ENCODE data around the gene FYN. TPM values are rescaled to one million over a fixed set of nuclear protein-coding genes. Genes with fewer than 3 reads are reported as not detected.

FYN gene
- total and polyA plus RNA-seq, 9 of the 15 experiments (the other 6 are each of a cell fraction or from before 2014, with no cell fraction given) = 2.9 to 22.1 (median 11.4) TPM

DNA sequence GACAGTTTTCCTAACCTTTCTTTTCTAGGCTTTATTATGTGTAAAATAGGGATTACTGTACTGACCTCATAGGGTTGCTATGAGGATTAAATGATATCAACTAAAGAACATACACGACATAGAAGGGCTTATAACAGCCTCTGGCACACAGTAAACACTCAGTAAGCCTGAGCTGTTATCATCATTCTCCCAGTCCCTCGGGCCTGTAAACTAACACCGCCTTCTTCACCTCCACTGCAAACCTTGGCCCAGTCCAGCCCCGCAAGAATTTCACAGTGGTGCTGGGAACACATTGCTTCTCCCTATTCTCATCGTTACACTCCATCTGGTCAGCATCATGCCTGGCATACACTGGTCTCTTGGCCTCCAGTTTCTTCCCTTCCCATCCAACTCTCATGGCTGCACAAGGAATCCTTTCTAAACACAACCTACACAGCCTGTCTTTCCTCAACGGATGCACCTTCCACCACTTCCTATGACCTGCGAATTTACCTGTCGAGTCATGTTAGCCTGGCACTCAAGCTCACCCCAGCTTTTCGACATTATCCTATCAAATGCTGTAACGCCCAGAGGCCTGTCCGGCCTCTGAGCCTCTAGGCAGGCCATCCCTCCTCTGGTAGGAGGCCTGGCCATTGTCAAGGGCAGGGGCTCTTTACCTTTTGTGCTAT lies 92.1 kb downstream of the FYN start:
- Histone ChIP-seq H3K36me3 (ENCODE audit: control insufficient read depth, insufficient read depth, low read length) (no peaks in the 10 kb centered on the region; the same call in 2 of the 3 replicates), H3K27me3 (ENCODE audit: control insufficient read depth in 2 of 2, insufficient read depth in 2 of 2, low read length in 2 of 2) (no peaks in the 10 kb centered on the region), H3K4me1 (replicated peaks in 1 of 2; ENCODE audit: control insufficient read depth in 2 of 2, insufficient read depth in 2 of 2, low read length in 2 of 2) (peaks cover 0 to 16% of the 10 kb centered on the region in 2 experiments; a peak in 3 of 5 replicates), H2AFZ (ENCODE audit: low read depth, low read length) (peak overlapping the region; percentile 72), H3K79me2 (ENCODE audit: control insufficient read depth, insufficient read depth, low read length) (no peaks in the 10 kb centered on the region), H3K4me3 (no peak overlapping the region), H3K4me2 (ENCODE audit: insufficient read depth, low read length) (peak overlapping the region; percentile 45; the same call in 1 of the 2 replicates), H3K9me1 (ENCODE audit: control insufficient read depth, insufficient read depth, low read length) (no peaks in the 10 kb centered on the region), H4K20me1 (replicated peaks; ENCODE audit: control insufficient read depth, insufficient read depth, low read length) (no peaks in the 10 kb centered on the region), H3K27ac (ENCODE audit: extremely low read depth, low read depth, low read length) (no peak overlapping the region; the same call in 2 of the 3 replicates), H3K9ac (ENCODE audit: insufficient read depth in 1 of 2, low read depth in 2 of 2, low read length in 2 of 2) (no peak overlapping the region; a peak in 1 of 4 replicates), H3K9me3 (replicated peaks; ENCODE audit: control insufficient read depth, insufficient read depth, low read depth, low read length) (no peaks in the 10 kb centered on the region)
- ChIA-PET CTCF (ENCODE audit: low intra/inter-chr PET ratio) (no interaction called here), POLR2A (interaction anchor here (0.6 kb wide), 1 partner anchor 23 kb away, joined by 3 read pairs; no protein-coding TSS in a partner anchor)
- 19% methylated on average over 11 of the region's 11 CpGs for WGBS (ENCODE audit: insufficient coverage, low coverage, missing lambda C conversion rate)
- FAIRE-seq (peak; percentile 79), ATAC-seq (peak; percentile 87), DNase-seq (ENCODE audit: extremely low read depth in 1 of 4, low spot score in 3 of 4) (peak in 3 of 4 experiments; percentile 25 to 62 (median 48))
- intact Hi-C loops (cut with micrococcal nuclease) (no loop called here), in situ Hi-C loops (cut with MboI) (no loop called here)
- TF ChIP-seq CBFA2T3 (IDR thresholded peaks at IDR 0.05) (peak; percentile 43), ZFX (CRISPR knock-in tag; IDR thresholded peaks at IDR 0.05) (peak; percentile 65), TCF3 (CRISPR knock-in tag; IDR thresholded peaks at IDR 0.05) (peak; percentile 63)
- TF ChIP-seq, protein P1, sequence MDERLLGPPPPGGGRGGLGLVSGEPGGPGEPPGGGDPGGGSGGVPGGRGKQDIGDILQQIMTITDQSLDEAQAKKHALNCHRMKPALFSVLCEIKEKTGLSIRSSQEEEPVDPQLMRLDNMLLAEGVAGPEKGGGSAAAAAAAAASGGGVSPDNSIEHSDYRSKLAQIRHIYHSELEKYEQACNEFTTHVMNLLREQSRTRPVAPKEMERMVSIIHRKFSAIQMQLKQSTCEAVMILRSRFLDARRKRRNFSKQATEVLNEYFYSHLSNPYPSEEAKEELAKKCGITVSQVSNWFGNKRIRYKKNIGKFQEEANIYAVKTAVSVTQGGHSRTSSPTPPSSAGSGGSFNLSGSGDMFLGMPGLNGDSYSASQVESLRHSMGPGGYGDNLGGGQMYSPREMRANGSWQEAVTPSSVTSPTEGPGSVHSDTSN (CRISPR knock-in tag; IDR thresholded peaks at IDR 0.05; ENCODE audit: low read depth) = no peak
- TF ChIP-seq, protein P1 (tag; conservative IDR thresholded peaks at IDR 0.05; ENCODE audit: low read depth) = no peak
- no TSS peak for BruUV-seq (replicated peaks)

Data from K562 (cell line).